Keratinocyte (primary cell): ENCODE data around the gene WRAP73. TPM values are rescaled to one million over a fixed set of nuclear protein-coding genes. Genes with fewer than 3 reads are reported as not detected.

Source experiments
- DNase-seq: peaks from one replicate; pipeline ENCODE4 v3.0.0-alpha.2; 2011; ENCODE audit warnings: low read depth, missing footprints, low spot score
- FAIRE-seq: peaks from 2 replicates; lab custom pipeline; 2011; peaks lifted over from hg19 to GRCh38; lab: Jason Lieb, UNC
- H2AFZ ChIP-seq: 2 replicates; pipeline ENCODE4 v1.6.0; 2012; ENCODE audit warnings: low read length, control low read depth, inconsistent platforms; ENCODE audit not compliant: control insufficient read depth
- H3K27ac ChIP-seq: 2 replicates; pipeline ENCODE4 v1.5.1; 2011; ENCODE audit warnings: low read length; ENCODE audit not compliant: control insufficient read depth, insufficient read depth
- H3K27me3 ChIP-seq: 3 replicates; pipeline ENCODE4 v1.6.0; 2011; ENCODE audit warnings: low read length; ENCODE audit not compliant: control insufficient read depth, insufficient read depth; ENCODE audit errors: extremely low read depth
- H3K36me3 ChIP-seq, 2 experiments: 2 replicates in 1 of 2; 3 replicates in 1 of 2; pipeline ENCODE4 v1.5.1; 2011; ENCODE audit warnings: low read length in 2 of 2, mild to moderate bottlenecking in 1 of 2; ENCODE audit not compliant: control insufficient read depth in 2 of 2, insufficient read depth in 2 of 2; ENCODE audit errors: extremely low read depth in 1 of 2
- H3K4me1 ChIP-seq: 3 replicates; pipeline ENCODE4 v1.5.1; 2011; ENCODE audit warnings: low read length; ENCODE audit not compliant: control insufficient read depth, insufficient read depth; ENCODE audit errors: extremely low read depth
- H3K4me2 ChIP-seq: 3 replicates; pipeline ENCODE4 v1.6.0; 2011; ENCODE audit warnings: low read depth, low read length; ENCODE audit not compliant: control insufficient read depth, insufficient read depth; ENCODE audit errors: extremely low read depth
- H3K4me3 ChIP-seq, 3 experiments: fragments of 200-600 bp in 1 of 3; sonication (generic) in 1 of 3; 2 replicates in 2 of 3; 3 replicates in 1 of 3; pipeline ENCODE4 v1.5.1; 2011 to 2016; ENCODE audit warnings: low read length in 3 of 3, mild to moderate bottlenecking in 3 of 3, control low read depth in 2 of 3, inconsistent platforms in 1 of 3, low read depth in 1 of 3, mixed read lengths in 1 of 3, mixed run types in 1 of 3, moderate library complexity in 1 of 3; ENCODE audit not compliant: control insufficient read depth in 2 of 3, insufficient read depth in 2 of 3; ENCODE audit errors: extremely low read depth in 1 of 3
- H3K79me2 ChIP-seq: 2 replicates; pipeline ENCODE4 v1.6.0; 2012; ENCODE audit warnings: low read length; ENCODE audit not compliant: control insufficient read depth, insufficient read depth
- H3K9ac ChIP-seq: 3 replicates; pipeline ENCODE4 v1.6.0; 2011; ENCODE audit warnings: low read length; ENCODE audit not compliant: control insufficient read depth, insufficient read depth; ENCODE audit errors: extremely low read depth
- H3K9me1 ChIP-seq: 3 replicates; pipeline ENCODE4 v1.6.0; 2011; ENCODE audit warnings: low read length; ENCODE audit not compliant: control insufficient read depth, insufficient read depth; ENCODE audit errors: extremely low read depth
- H3K9me3 ChIP-seq: 2 replicates; pipeline ENCODE4 v1.5.1; 2012; ENCODE audit warnings: low read depth, low read length; ENCODE audit not compliant: control insufficient read depth
- H4K20me1 ChIP-seq: 3 replicates; pipeline ENCODE4 v1.6.0; 2011; ENCODE audit warnings: low read length; ENCODE audit not compliant: control insufficient read depth, insufficient read depth; ENCODE audit errors: extremely low read depth
- EZH2 ChIP-seq: IDR thresholded peaks from one replicate; pipeline ENCODE4 v1.6.1; 2012; ENCODE audit warnings: inconsistent platforms, mild to moderate bottlenecking, low read length, moderate library complexity
- dilution Hi-C: fragments of 300-500 bp; cut with MboI; formaldehyde crosslinking; loops from one replicate; pipeline ENCODE4 v1.7.0; 2020; ENCODE audit warnings: low sequenced_read_pairs; ENCODE audit not compliant: extremely low pct_ligation_motif_present
- polyA plus RNA-seq, 5 experiments: library from polyadenylated mRNA; depleted of rRNA in 3 of 5; stranded (reverse) in 3 of 5; stranded (forward) in 1 of 5; unstranded in 1 of 5; fragments of >200 nt; gene quantifications; 1 replicate in 1 of 5; 2 replicates in 3 of 5; 3 replicates in 1 of 5; pipeline versions ENCODE4 v1.2.1 to v1.2.3, GENCODE V29; 2011 to 2012; ENCODE audit warnings: missing spikeins in 2 of 5, low read depth in 1 of 5, low replicate concordance in 1 of 5
- TF ChIP-seq, protein P1 (sequence below), 3 experiments: IDR thresholded peaks in 1 of 3; conservative IDR thresholded peaks in 1 of 3; optimal IDR thresholded peaks in 1 of 3; 2 replicates in 2 of 3; 3 replicates in 1 of 3; pipeline versions ENCODE3 to v1.5.1; 2011; ENCODE audit warnings: low read length in 3 of 3, mild to moderate bottlenecking in 3 of 3, moderate library complexity in 2 of 3, control low read depth in 1 of 3, inconsistent platforms in 1 of 3; ENCODE audit not compliant: insufficient read depth in 2 of 3; ENCODE audit errors: extremely low read depth in 1 of 3

Gene WRAP73
- polyA plus RNA-seq, 1 donor (not counting 4 experiments of a cell fraction or from before 2014, with no cell fraction given) = 18.9 TPM

DNA sequence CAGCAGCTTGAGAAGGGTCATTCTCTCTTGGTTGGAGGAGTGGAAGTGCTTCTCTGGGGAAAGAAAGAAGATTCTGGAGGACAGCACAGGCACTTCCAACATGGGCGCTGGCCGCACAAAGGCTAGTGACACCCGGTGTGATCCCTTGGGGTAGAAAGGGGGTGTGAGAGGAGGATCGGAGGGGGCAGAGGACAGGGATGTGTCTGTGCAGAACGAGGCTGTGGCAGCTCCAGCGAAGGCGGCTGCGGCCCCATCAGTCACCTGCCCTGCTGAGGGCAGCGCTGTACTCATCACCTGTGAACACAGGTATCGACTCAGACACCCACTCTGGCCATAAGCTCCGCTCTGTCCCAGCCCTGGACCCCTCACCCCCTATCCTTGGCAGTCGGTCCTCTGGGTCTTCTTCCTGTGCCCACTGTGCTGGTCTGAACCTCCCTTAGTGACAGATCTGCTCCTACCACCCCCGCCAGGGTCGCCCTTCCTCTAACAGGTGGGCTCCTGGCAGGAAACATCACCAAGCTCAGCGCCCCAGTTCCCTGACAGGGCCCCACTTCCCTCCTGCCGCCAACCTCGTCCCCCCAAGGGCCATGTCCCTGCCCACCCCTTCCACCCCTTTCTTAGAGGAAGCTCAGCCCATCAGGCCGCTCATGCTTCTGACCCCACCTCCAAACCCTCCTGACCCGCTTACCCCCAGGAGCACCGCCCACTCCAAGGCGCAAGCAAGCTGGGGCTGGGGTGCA, 22.5 kb upstream of the WRAP73 start:
- dilution Hi-C loops = no loop called here
- peaks cover 13% of the 10 kb centered on the region for H3K27me3 ChIP-seq

DNA sequence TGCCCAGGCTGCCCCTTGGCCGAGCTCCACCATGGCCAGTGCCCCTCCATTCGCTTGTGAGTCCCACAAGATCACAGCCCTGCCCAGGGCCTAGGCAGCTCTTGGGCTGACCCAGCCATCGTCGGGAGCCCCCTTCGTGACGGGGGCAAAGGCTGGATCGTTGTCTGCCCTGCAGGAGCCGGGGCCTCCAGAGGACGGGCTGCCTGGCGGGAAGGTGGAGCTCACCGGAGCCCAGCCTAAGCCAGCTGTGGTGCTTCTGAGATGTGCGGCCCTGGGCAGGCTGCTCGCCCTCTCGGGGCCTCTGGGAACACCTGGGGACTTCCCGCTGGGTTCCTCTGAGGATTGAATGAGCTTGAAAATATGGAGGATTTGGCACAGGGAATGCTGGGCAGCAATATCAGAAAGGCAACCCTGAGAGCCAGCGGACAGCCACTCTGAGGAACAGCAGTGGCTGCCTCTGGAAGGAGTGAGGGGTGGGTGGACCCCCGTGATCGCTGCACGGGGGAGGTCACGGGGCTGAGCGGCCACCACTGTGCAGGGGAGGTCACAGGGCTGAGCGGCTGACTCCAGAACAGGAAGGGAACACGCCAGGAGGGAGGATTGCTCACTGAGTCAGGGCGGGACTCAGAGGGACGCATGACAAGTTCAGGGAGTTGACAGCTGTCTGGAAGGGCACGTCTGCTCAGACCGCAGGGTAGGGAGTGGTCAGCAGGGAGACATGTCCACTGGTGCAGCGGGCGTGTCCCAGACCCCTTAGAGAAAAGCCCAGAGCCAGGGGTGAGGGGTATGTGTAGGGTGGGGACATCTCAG, 21.7 kb upstream of the WRAP73 start:
- FAIRE-seq (no peak), DNase-seq (no peak)
- Histone ChIP-seq H2AFZ (no peak overlapping the region), H3K27ac (no peak overlapping the region), H3K4me2 (no peak overlapping the region), H3K27me3 (peaks cover 13% of the 10 kb centered on the region), H3K4me1 (peaks cover 5% of the 10 kb centered on the region), H3K79me2 (no peaks in the 10 kb centered on the region), H3K4me3 (no peak overlapping the region), H3K9me1 (no peaks in the 10 kb centered on the region), H3K9me3 (no peaks in the 10 kb centered on the region), H3K9ac (no peak overlapping the region), H4K20me1 (no peaks in the 10 kb centered on the region), H3K36me3 (no peaks in the 10 kb centered on the region)
- dilution Hi-C loops = no loop called here
- TF ChIP-seq, protein P1, sequence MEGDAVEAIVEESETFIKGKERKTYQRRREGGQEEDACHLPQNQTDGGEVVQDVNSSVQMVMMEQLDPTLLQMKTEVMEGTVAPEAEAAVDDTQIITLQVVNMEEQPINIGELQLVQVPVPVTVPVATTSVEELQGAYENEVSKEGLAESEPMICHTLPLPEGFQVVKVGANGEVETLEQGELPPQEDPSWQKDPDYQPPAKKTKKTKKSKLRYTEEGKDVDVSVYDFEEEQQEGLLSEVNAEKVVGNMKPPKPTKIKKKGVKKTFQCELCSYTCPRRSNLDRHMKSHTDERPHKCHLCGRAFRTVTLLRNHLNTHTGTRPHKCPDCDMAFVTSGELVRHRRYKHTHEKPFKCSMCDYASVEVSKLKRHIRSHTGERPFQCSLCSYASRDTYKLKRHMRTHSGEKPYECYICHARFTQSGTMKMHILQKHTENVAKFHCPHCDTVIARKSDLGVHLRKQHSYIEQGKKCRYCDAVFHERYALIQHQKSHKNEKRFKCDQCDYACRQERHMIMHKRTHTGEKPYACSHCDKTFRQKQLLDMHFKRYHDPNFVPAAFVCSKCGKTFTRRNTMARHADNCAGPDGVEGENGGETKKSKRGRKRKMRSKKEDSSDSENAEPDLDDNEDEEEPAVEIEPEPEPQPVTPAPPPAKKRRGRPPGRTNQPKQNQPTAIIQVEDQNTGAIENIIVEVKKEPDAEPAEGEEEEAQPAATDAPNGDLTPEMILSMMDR (optimal IDR thresholded peaks at IDR 0.05 in 1 of 3, IDR thresholded peaks at IDR 0.05 in 1 of 3, conservative IDR thresholded peaks at IDR 0.05 in 1 of 3; ENCODE audit: extremely low read depth in 1 of 3, insufficient read depth in 2 of 3, low read length in 3 of 3) = no peak
- TF ChIP-seq EZH2 = no peak

More for the DNA sequence above, 22.5 kb upstream of the WRAP73 start:
- TF ChIP-seq, protein P1 (optimal IDR thresholded peaks at IDR 0.05 in 1 of 3, IDR thresholded peaks at IDR 0.05 in 1 of 3, conservative IDR thresholded peaks at IDR 0.05 in 1 of 3; ENCODE audit: extremely low read depth in 1 of 3, insufficient read depth in 2 of 3, low read length in 3 of 3) = no peak
- no peak for TF ChIP-seq EZH2
- H3K9ac ChIP-seq = no peak overlapping the region
- no peak overlapping the region for H2AFZ ChIP-seq
- DNase-seq (no peak), FAIRE-seq (no peak)
- H3K4me3 ChIP-seq = no peak overlapping the region
- H3K4me1 ChIP-seq = peaks cover 5% of the 10 kb centered on the region
- H3K9me3 ChIP-seq = no peaks in the 10 kb centered on the region
- no peak overlapping the region for H3K27ac ChIP-seq
- no peaks in the 10 kb centered on the region for H3K36me3 ChIP-seq
- no peak overlapping the region for H3K4me2 ChIP-seq
- no peaks in the 10 kb centered on the region for H3K79me2 ChIP-seq
- no peaks in the 10 kb centered on the region for H4K20me1 ChIP-seq
- no peaks in the 10 kb centered on the region for H3K9me1 ChIP-seq
